ENCODE measurements around the gene SELENOF. TPM values are rescaled to one million over a fixed set of nuclear protein-coding genes. Genes with fewer than 3 reads are reported as not detected.

SELENOF gene
- total RNA-seq, 4 donors from 2014 or later, result 41.3 to 141 (median 76.1) TPM

- no peaks in the 10 kb centered on the region for H3K27me3 ChIP-seq
These were observed 80.3 kb downstream of the SELENOF start for GRCh38 chr1:86833461-86834215.

GRCh38 chr1:86832433-86832832, 81.5 kb downstream of the SELENOF start:
- no peaks in the 10 kb centered on the region for H3K9me3 ChIP-seq
- no peak for TF ChIP-seq POLR2A (IDR thresholded peaks at IDR 0.05)
- TF ChIP-seq, protein P1, sequence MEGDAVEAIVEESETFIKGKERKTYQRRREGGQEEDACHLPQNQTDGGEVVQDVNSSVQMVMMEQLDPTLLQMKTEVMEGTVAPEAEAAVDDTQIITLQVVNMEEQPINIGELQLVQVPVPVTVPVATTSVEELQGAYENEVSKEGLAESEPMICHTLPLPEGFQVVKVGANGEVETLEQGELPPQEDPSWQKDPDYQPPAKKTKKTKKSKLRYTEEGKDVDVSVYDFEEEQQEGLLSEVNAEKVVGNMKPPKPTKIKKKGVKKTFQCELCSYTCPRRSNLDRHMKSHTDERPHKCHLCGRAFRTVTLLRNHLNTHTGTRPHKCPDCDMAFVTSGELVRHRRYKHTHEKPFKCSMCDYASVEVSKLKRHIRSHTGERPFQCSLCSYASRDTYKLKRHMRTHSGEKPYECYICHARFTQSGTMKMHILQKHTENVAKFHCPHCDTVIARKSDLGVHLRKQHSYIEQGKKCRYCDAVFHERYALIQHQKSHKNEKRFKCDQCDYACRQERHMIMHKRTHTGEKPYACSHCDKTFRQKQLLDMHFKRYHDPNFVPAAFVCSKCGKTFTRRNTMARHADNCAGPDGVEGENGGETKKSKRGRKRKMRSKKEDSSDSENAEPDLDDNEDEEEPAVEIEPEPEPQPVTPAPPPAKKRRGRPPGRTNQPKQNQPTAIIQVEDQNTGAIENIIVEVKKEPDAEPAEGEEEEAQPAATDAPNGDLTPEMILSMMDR (IDR thresholded peaks at IDR 0.05), result no peak
- no peaks in the 10 kb centered on the region for H3K36me3 ChIP-seq
- H3K4me3 ChIP-seq, result no peak overlapping the region
- no peak overlapping the region for H3K27ac ChIP-seq
- H3K4me1 ChIP-seq, result no peaks in the 10 kb centered on the region
- no peak for DNase-seq
- H3K27me3 ChIP-seq, result no peaks in the 10 kb centered on the region

More at GRCh38 chr1:86833461-86834215, 80.3 kb downstream of the SELENOF start:
- peak; percentile 61 to 89 (median 65) for DNase-seq
- Histone ChIP-seq H3K9me3 (no peaks in the 10 kb centered on the region), H3K36me3 (no peaks in the 10 kb centered on the region), H3K4me1 (no peaks in the 10 kb centered on the region), H3K4me3 (no peak overlapping the region), H3K27ac (no peak overlapping the region)
- TF ChIP-seq POLR2A (IDR thresholded peaks at IDR 0.05), result no peak
- TF ChIP-seq, protein P1 (IDR thresholded peaks at IDR 0.05), result peak in 5 of 6 experiments; percentile 39 to 81 (median 69)

DNA sequence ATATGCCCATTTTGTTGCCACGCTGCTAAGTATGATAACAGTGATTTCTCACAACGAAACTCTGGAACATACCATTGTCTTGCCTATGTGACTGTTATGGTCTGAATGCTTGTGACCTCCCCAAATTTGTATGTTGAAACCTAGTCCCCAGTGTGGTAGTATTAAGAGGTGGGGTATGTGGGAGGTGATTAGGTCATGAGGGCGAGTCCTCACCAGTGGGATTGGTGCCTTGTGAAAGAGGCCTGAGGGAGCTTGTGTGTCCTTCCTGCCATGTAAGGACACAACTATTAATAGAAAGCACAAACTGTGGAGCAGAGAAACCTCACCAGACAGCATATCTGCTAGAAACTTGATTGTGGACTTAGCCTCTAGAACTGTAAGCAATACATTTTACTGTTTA, 84.6 kb downstream of the SELENOF start:
- H3K27me3 ChIP-seq, result no peaks in the 10 kb centered on the region
- H3K4me3 ChIP-seq, result no peak overlapping the region
- no peak overlapping the region for H3K27ac ChIP-seq
- no peak for DNase-seq
- no peaks in the 10 kb centered on the region for H3K36me3 ChIP-seq
- TF ChIP-seq POLR2A (IDR thresholded peaks at IDR 0.05), result no peak
- TF ChIP-seq, protein P1 (IDR thresholded peaks at IDR 0.05), result no peak
- no peaks in the 10 kb centered on the region for H3K9me3 ChIP-seq
- H3K4me1 ChIP-seq, result no peaks in the 10 kb centered on the region

DNA sequence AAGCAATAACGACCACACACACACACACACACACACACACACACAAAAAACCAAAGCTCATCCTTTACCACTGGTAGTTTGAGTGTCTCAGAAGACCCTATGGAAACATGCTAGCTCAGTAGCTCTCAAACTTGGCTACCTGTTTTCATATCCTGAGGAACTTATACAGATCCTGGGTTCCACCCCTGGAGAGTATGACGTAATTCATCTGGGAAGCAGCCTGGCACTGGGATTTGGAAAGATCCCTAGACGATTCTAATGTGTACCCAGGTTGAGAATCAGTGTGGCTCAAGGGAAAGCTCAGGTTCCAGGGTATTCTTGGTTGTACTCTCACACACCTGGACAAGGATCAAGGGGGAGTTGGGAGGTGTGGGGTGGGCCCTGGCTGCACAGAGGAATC, 85.9 kb downstream of the SELENOF start:
- no peaks in the 10 kb centered on the region for H3K9me3 ChIP-seq
- H3K27me3 ChIP-seq, result no peaks in the 10 kb centered on the region
- H3K4me1 ChIP-seq, result no peaks in the 10 kb centered on the region
- no peak overlapping the region for H3K27ac ChIP-seq
- H3K4me3 ChIP-seq, result no peak overlapping the region
- no peaks in the 10 kb centered on the region for H3K36me3 ChIP-seq
- TF ChIP-seq, protein P1 (IDR thresholded peaks at IDR 0.05), result no peak
- TF ChIP-seq POLR2A (IDR thresholded peaks at IDR 0.05), result no peak
- DNase-seq, result no peak

DNA sequence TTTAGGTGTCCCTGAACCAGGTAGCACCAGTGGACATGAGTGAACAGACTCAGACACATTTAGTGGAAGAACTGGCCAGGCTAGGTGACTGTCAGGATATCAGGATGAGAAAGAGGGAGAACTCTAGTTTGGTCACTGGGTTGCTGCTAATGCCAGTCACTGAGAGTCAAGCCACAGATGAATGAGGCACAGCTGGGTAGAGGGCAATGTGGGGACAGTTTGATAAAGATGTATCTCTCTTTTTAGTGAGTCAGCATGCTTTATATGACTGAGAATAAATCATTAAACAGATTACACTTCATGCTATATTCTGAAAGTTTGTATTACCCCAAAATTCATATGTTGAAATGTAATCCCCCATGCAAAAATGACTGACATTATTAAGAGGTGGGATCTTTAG, 87.1 kb downstream of the SELENOF start:
- TF ChIP-seq, protein P1 (IDR thresholded peaks at IDR 0.05), result no peak
- TF ChIP-seq POLR2A (IDR thresholded peaks at IDR 0.05), result no peak

More for the DNA sequence above, 87.1 kb downstream of the SELENOF start:
- no peaks in the 10 kb centered on the region for H3K9me3 ChIP-seq
- DNase-seq, result no peak
- H3K27me3 ChIP-seq, result no peaks in the 10 kb centered on the region
- H3K36me3 ChIP-seq, result no peaks in the 10 kb centered on the region
- H3K27ac ChIP-seq, result no peak overlapping the region
- H3K4me1 ChIP-seq, result no peaks in the 10 kb centered on the region
- H3K4me3 ChIP-seq, result no peak overlapping the region

Data from Peyer's patch (tissue), 4 donors.